Stomach (tissue), 9 donors: ENCODE results near the gene FAM43A. TPM values are rescaled to one million over a fixed set of nuclear protein-coding genes. Genes with fewer than 3 reads are reported as not detected.
A peak's percentile ranks its signal among the peaks of the same experiment; 100 is the strongest.

ENCODE experiments used
- DNase-seq, 2 donors: peaks; one replicate each; pipeline versions ENCODE4 v3.0.0 to v3.0.0-alpha.2; 2013 to 2019
- H3K27ac ChIP-seq, 5 donors: fragments of 200-600 bp in 4 of 5; sonication (generic) in 4 of 5; one replicate each; pipeline ENCODE4 v1.5.1; 2013 to 2019; ENCODE audit warnings: mild to moderate bottlenecking in 1 of 5, moderate library complexity in 1 of 5
- H3K27me3 ChIP-seq, 3 donors: fragments of 200-600 bp; sonication (generic); one replicate each; pipeline ENCODE4 v1.5.1; 2017 to 2019; ENCODE audit warnings: mixed run types in 1 of 3
- H3K36me3 ChIP-seq, 4 donors: fragments of 200-600 bp; sonication (generic); 1 replicate in 3 of 4; 2 replicates in 1 of 4; pipeline ENCODE4 v1.5.1; 2016 to 2019
- H3K4me1 ChIP-seq, 4 donors: fragments of 200-600 bp; sonication (generic); one replicate each; pipeline ENCODE4 v1.5.1; 2016 to 2019
- H3K4me3 ChIP-seq, 4 donors: fragments of 200-600 bp; sonication (generic) in 3 of 4; one replicate each; pipeline ENCODE4 v1.5.1; 2016 to 2019; ENCODE audit warnings: mild to moderate bottlenecking in 1 of 4
- H3K9me3 ChIP-seq, 4 donors: fragments of 200-600 bp; sonication (generic); one replicate each; pipeline ENCODE4 v1.5.1; 2016 to 2019
- EP300 ChIP-seq: sonication (generic); formaldehyde crosslinking; IDR thresholded peaks from one replicate; pipeline ENCODE4 v1.6.1; 2017; ENCODE audit warnings: antibody characterized with exemption
- POLR2A ChIP-seq, 4 donors: fragments of 450-650 bp; IDR thresholded peaks; one replicate each; pipeline ENCODE4 v1.6.1; 2016; ENCODE audit warnings: antibody characterized with exemption in 4 of 4, control low read depth in 2 of 4, mild to moderate bottlenecking in 1 of 4, moderate library complexity in 1 of 4
- POLR2AphosphoS5 ChIP-seq, 3 donors: sonication (generic); formaldehyde crosslinking; IDR thresholded peaks; one replicate each; pipeline ENCODE4 v1.6.1; 2016; ENCODE audit warnings: antibody characterized with exemption in 3 of 3
- WGBS, 5 donors: extraction: QIAGEN DNeasy Blood & Tissue Kit in 3 of 5; methylation state at CpG; one replicate each; pipeline versions ENCODE4 v1.1.5 to v1.1.7; 2013 to 2018; 5-methylcytosine and 5-hydroxymethylcytosine counted together
- intact Hi-C: fragments of 100-400 bp; cut with DNase I; formaldehyde crosslinking; loops from one replicate; pipeline ENCODE4 v1.15.1; 2023; ENCODE audit warnings: low total_unique reads
- polyA plus RNA-seq, 3 donors: library from polyadenylated mRNA; stranded (reverse); fragments of 200-250 nt; gene quantifications; one replicate each; pipeline ENCODE4 v1.2.3, GENCODE V29; 2013
- total RNA-seq, 5 donors: library from RNA; depleted of rRNA; stranded (reverse); fragments of >200 nt; gene quantifications; one replicate each; pipeline versions ENCODE4 v1.1.0 to v1.2.3, GENCODE V29; 2014 to 2016
- TF ChIP-seq, protein P1 (sequence below), 7 experiments: fragments of 450-650 bp in 4 of 7; fragments of 200-600 bp in 3 of 7; sonication (generic) in 3 of 7; IDR thresholded peaks; one replicate each; pipeline ENCODE4 v1.5.1; 2016 to 2019; ENCODE audit warnings: antibody characterized with exemption in 7 of 7, control low read depth in 2 of 7, mild to moderate bottlenecking in 1 of 7
- donor health status: healthy with polysubstance abuse.
- donor health status: Bipolar disorder and iron deficiency.
- donor health status: healthy.

Gene FAM43A
- total and polyA plus RNA-seq, 8 donors, result 1.3 to 42.0 (median 4.2) TPM

DNA sequence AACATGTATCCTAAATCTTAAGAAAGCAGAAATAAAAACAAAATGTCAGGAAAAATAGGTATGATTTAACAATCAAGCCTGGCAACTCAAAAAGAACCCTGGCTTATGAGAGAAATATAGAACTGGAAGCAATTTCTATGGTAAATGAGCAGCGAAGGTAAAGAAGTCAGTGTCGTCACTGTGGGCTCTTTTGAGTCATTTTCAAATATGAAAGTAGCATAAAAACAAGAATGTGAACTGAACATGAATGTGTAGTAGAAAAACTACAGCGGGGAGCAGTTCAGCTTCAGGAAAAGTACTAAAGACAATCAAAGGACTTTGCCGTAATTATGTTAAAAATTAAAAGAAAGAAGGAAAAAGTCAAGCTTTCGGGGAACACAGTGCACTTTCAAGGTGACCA, 31.2 kb upstream of the FAM43A start:
- Histone ChIP-seq H3K9me3 (no peaks in the 10 kb centered on the region), H3K4me3 (no peak overlapping the region), H3K27me3 (no peaks in the 10 kb centered on the region), H3K27ac (no peak overlapping the region), H3K36me3 (peaks cover 65 to 91% (median 87%) of the 10 kb centered on the region in 4 donors), H3K4me1 (no peaks in the 10 kb centered on the region)
- no peak for DNase-seq
- intact Hi-C loops, result no loop called here
- 84 to 92% (median 90%) methylated on average over 5 of the region's 5 CpGs for WGBS, 5 donors
- TF ChIP-seq POLR2A (IDR thresholded peaks at IDR 0.05) (no peak), EP300 (no peak)
- TF ChIP-seq, protein P1, sequence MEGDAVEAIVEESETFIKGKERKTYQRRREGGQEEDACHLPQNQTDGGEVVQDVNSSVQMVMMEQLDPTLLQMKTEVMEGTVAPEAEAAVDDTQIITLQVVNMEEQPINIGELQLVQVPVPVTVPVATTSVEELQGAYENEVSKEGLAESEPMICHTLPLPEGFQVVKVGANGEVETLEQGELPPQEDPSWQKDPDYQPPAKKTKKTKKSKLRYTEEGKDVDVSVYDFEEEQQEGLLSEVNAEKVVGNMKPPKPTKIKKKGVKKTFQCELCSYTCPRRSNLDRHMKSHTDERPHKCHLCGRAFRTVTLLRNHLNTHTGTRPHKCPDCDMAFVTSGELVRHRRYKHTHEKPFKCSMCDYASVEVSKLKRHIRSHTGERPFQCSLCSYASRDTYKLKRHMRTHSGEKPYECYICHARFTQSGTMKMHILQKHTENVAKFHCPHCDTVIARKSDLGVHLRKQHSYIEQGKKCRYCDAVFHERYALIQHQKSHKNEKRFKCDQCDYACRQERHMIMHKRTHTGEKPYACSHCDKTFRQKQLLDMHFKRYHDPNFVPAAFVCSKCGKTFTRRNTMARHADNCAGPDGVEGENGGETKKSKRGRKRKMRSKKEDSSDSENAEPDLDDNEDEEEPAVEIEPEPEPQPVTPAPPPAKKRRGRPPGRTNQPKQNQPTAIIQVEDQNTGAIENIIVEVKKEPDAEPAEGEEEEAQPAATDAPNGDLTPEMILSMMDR (IDR thresholded peaks at IDR 0.05), result no peak

DNA sequence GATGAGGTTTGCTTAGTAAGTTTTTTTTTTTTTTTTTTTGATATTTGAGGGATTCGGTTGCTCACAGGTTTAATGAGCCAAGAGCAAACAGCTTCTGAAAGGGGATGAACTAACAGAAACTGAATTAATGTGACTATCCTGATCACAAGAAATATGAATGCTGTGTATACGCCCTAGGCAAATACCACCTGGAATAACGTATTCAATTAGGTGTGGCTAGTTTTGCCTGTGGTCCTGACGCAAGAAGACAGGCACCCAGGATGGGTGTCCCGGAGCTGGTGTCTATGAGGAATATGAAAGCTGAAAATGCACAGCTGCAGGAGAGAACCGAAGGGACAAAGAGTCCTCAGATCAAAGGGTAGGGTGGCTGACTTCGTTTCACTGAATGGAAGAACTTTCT, 28.2 kb upstream of the FAM43A start:
- peaks cover 0 to 10% (median 0%) of the 10 kb centered on the region in 4 donors for H3K4me1 ChIP-seq
- no peak overlapping the region for H3K27ac ChIP-seq
- H3K4me3 ChIP-seq, result no peak overlapping the region
- TF ChIP-seq, protein P1 (IDR thresholded peaks at IDR 0.05), result no peak
- TF ChIP-seq EP300 (no peak), POLR2AphosphoS5 (IDR thresholded peaks at IDR 0.05) (no peak), POLR2A (IDR thresholded peaks at IDR 0.05) (no peak)
- intact Hi-C loops, result no loop called here
- no peaks in the 10 kb centered on the region for H3K9me3 ChIP-seq
- DNase-seq, result peak in 1 of 2 donors; percentile 41
- no peaks in the 10 kb centered on the region for H3K27me3 ChIP-seq
- WGBS, 5 donors, result 48 to 73% (median 66%) methylated on average over 7 of the region's 7 CpGs
- peaks cover 38 to 91% (median 86%) of the 10 kb centered on the region in 4 donors for H3K36me3 ChIP-seq

DNA sequence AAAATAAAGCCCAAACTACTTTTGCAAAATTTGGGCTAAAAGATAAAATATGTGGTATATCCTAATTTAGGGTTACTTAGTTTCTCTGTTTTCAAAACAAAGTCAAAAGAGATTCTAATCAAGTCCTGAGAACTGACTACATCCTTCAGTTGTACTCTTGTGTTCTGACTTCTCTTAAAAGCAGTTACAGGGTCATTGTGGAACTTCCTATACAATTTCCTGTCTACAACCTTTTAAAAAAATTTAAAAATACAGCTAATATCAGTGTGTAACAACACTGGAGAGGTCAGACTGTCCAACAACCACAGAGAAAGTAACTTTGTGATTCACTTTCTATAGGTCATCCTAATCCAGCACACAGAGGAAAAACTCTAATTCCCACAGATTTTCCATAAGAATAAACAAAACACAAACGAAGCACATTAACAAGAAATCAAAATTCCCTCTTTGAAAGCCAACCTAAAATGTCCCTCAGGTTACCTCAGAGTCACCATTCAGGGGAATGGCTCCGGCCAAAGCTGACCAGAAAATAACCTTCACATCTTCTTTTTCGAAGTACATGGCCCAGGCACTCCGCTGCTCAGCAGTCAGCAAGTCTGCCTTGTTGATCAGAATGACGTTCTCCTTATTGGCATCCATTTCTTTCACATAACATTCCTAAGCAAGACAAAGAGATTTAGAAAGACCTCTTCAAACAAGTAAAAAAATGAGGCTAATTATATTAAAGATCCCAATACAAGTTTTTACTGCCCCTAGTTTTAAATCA, 27.0 kb upstream of the FAM43A start:
- no peak for DNase-seq
- Histone ChIP-seq H3K36me3 (peaks cover 34 to 87% (median 83%) of the 10 kb centered on the region in 4 donors), H3K27ac (no peak overlapping the region), H3K9me3 (no peaks in the 10 kb centered on the region), H3K27me3 (no peaks in the 10 kb centered on the region), H3K4me1 (peaks cover 0 to 10% (median 0%) of the 10 kb centered on the region in 4 donors), H3K4me3 (no peak overlapping the region)
- 79 to 83% (median 81%) methylated on average over 5 of the region's 5 CpGs for WGBS, 5 donors
- TF ChIP-seq, protein P1 (IDR thresholded peaks at IDR 0.05), result no peak
- TF ChIP-seq POLR2AphosphoS5 (IDR thresholded peaks at IDR 0.05), result no peak
- no peak for TF ChIP-seq POLR2A (IDR thresholded peaks at IDR 0.05)
- TF ChIP-seq EP300, result no peak
- intact Hi-C loops, result no loop called here

DNA sequence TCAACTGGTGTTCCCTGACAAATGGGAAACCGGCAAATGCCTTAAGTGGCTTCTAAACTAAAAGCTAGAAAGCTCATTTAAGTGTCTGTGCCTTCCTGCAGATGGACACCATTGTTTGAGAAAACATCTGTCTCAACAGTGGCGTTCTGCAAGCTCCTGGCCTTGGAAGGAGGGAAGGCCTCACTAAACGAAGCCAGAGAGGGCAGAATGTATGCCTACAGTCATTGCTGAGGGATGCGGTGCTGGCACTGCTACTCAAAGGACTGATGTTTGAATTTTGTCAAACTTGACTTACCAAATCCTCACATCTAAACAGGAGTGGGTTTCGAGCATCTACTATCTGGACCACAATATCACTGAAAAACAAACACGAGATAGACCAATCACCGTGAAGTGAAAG, 25.9 kb upstream of the FAM43A start:
- no peak overlapping the region for H3K4me3 ChIP-seq
- no peak overlapping the region for H3K27ac ChIP-seq
- peaks cover 37 to 87% (median 83%) of the 10 kb centered on the region in 4 donors for H3K36me3 ChIP-seq
- H3K4me1 ChIP-seq, result peaks cover 0 to 10% (median 0%) of the 10 kb centered on the region in 4 donors
- no peaks in the 10 kb centered on the region for H3K27me3 ChIP-seq
- TF ChIP-seq, protein P1 (IDR thresholded peaks at IDR 0.05), result no peak
- TF ChIP-seq POLR2A (IDR thresholded peaks at IDR 0.05), result no peak
- TF ChIP-seq POLR2AphosphoS5 (IDR thresholded peaks at IDR 0.05), result no peak
- no peak for TF ChIP-seq EP300
- no peak for DNase-seq
- intact Hi-C loops, result no loop called here
- no peaks in the 10 kb centered on the region for H3K9me3 ChIP-seq
- WGBS, 5 donors, result 83 to 89% (median 84%) methylated on average over 7 of the region's 7 CpGs
